Measurements from ENCODE around the gene GGTLC2.
"Not testable (repeated sequence)": the region's sequence is repeated elsewhere in the genome, so short reads cannot be mapped to it uniquely, and the experiment has no call there.

Gene GGTLC2

GRCh38 chr22:22644314-22644713, at the start of gene GGTLC2:
Gene GGTLC2 (plus strand): TSS chr22:22644614. CDS start chr22:22646346, 1,732 bp downstream.
- DNase-seq = not testable (repeated sequence)

GRCh38 chr22:22595001-22595835, 49.2 kb upstream of the GGTLC2 start:
- DNase-seq = no peak

- no peak for DNase-seq
Measured at GRCh38 chr22:22598144-22598543, 46.3 kb upstream of the GGTLC2 start.

- no peak for DNase-seq
Measured at GRCh38 chr22:22599248-22599647, 45.2 kb upstream of the GGTLC2 start.

- DNase-seq = no peak
Measured at GRCh38 chr22:22600531-22601261, 43.7 kb upstream of the GGTLC2 start.

GRCh38 chr22:22603470-22603947, 40.9 kb upstream of the GGTLC2 start:
- no peak for DNase-seq

GRCh38 chr22:22604326-22605073, 39.9 kb upstream of the GGTLC2 start:
- DNase-seq = no peak

- DNase-seq = no peak
Measured at GRCh38 chr22:22605074-22605404, 39.4 kb upstream of the GGTLC2 start.

- DNase-seq = not testable (repeated sequence)
Measured at GRCh38 chr22:22608022-22608421, 36.4 kb upstream of the GGTLC2 start.

- no peak for DNase-seq
Measured at GRCh38 chr22:22609291-22609690, 35.1 kb upstream of the GGTLC2 start.

- DNase-seq = no peak
Measured at GRCh38 chr22:22612516-22612915, 31.9 kb upstream of the GGTLC2 start.

GRCh38 chr22:22614065-22614464, 30.3 kb upstream of the GGTLC2 start:
- DNase-seq = no peak

- no peak for DNase-seq
Measured at GRCh38 chr22:22616636-22617035, 27.8 kb upstream of the GGTLC2 start.

GRCh38 chr22:22618448-22618847, 26.0 kb upstream of the GGTLC2 start:
- DNase-seq = no peak

- DNase-seq = no peak
Measured at GRCh38 chr22:22618923-22619322, 25.5 kb upstream of the GGTLC2 start.

GRCh38 chr22:22619765-22620414, 24.5 kb upstream of the GGTLC2 start:
- no peak for DNase-seq

- not testable (repeated sequence) for DNase-seq
Measured at GRCh38 chr22:22628546-22629495, 15.6 kb upstream of the GGTLC2 start.

- not testable (repeated sequence) for DNase-seq
Measured at GRCh38 chr22:22631223-22631652, 13.2 kb upstream of the GGTLC2 start.

GRCh38 chr22:22632226-22632625, 12.2 kb upstream of the GGTLC2 start:
- not testable (repeated sequence) for DNase-seq

GRCh38 chr22:22633533-22633932, 10.9 kb upstream of the GGTLC2 start:
- not testable (repeated sequence) for DNase-seq

GRCh38 chr22:22636260-22636659, 8.2 kb upstream of the GGTLC2 start:
- DNase-seq = not testable (repeated sequence)

All from NCI-H345 (cell line).